H1 (cell line): ENCODE data around the gene TSTD2. TPM values are rescaled to one million over a fixed set of nuclear protein-coding genes. Genes with fewer than 3 reads are reported as not detected.

Source experiments
- BACH1 ChIP-seq: IDR thresholded peaks from 2 replicates; pipeline ENCODE4 v1.6.1; 2012; ENCODE audit warnings: low read length, improper control_type of control experiment
- EP300 ChIP-seq, 2 experiments: IDR thresholded peaks; 1 replicate in 1 of 2; 2 replicates in 1 of 2; pipeline ENCODE4 v1.6.1; 2011 to 2012; ENCODE audit warnings: low read depth in 2 of 2, low read length in 2 of 2, mild to moderate bottlenecking in 2 of 2, borderline replicate concordance in 1 of 2, inconsistent platforms in 1 of 2, moderate library complexity in 1 of 2
- GTF2F1 ChIP-seq: IDR thresholded peaks from 2 replicates; pipeline ENCODE4 v1.6.1; 2012; ENCODE audit warnings: low read depth, low read length, improper control_type of control experiment, borderline replicate concordance
- POLR2A ChIP-seq, 2 experiments: IDR thresholded peaks; 1 replicate in 1 of 2; 2 replicates in 1 of 2; pipeline ENCODE4 v1.6.1; 2011; ENCODE audit warnings: low read depth in 2 of 2, low read length in 2 of 2, mild to moderate bottlenecking in 2 of 2; ENCODE audit errors: control extremely low read depth in 1 of 2
- RFX5 ChIP-seq: IDR thresholded peaks from 2 replicates; pipeline ENCODE4 v1.6.1; 2011; ENCODE audit warnings: low read depth, low read length, improper control_type of control experiment, borderline replicate concordance
- SAP30 ChIP-seq: fragments of 300-600 bp; sonication (generic); IDR thresholded peaks from 2 replicates; pipeline ENCODE4 v1.7.1; 2012; ENCODE audit warnings: low read length, moderate library complexity, mild to moderate bottlenecking, inconsistent platforms; ENCODE audit not compliant: insufficient read depth, insufficient replicate concordance
- polyA plus RNA-seq, 7 experiments: library from polyadenylated mRNA; depleted of rRNA in 3 of 7; stranded (reverse) in 5 of 7; unstranded in 2 of 7; fragments of >200 nt in 5 of 7; fragments of 200-250 nt in 2 of 7; gene quantifications; 1 replicate in 5 of 7; 2 replicates in 1 of 7; 4 replicates in 1 of 7; pipeline versions ENCODE4 v1.2.1 to v1.2.3, GENCODE V29; 2011 to 2013; ENCODE audit warnings: missing spikeins in 2 of 7, mixed read lengths in 2 of 7
- total RNA-seq: library from RNA; stranded (reverse); fragmentation: NEBNext Ultra II Directional; extraction: Animal tissue kit (Norgen Biotek cat#: 25700); gene quantifications from 2 replicates; pipeline ENCODE4 v1.2.1, GENCODE V29; 2021
- TF ChIP-seq, protein P1 (sequence below): fragments of 300-600 bp; sonication (generic); IDR thresholded peaks from 2 replicates; pipeline ENCODE4 v1.7.1; 2012; ENCODE audit warnings: low read length, moderate library complexity, mild to moderate bottlenecking, inconsistent platforms; ENCODE audit not compliant: insufficient replicate concordance
- TF ChIP-seq, protein P2 (sequence below): IDR thresholded peaks from 2 replicates; pipeline ENCODE4 v1.6.1; 2012; ENCODE audit warnings: low read length, inconsistent platforms

TSTD2 gene
- total and polyA plus RNA-seq, 2 of the 8 experiments (the other 6 are each of a cell fraction or from before 2014, with no cell fraction given): 16.1 to 17.5 TPM

DNA sequence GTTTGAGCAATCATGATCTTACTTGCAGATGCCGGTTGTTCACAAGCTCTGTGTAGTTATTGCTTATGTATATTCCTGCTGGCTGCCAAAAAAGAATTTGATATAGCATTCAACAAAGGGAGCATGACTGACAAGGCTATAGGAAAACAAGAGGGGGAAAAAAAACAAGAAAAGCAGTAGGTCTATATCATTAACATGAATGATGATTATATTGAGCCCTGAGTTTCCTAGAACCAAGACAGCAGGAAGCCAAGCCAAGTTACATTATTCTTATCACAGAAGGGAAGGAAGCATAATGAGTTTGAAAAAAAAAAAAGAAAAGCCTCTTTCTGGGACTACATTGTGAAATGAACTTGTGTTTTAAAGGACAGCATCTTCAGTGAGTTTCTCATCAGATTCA, 41.0 kb downstream of the TSTD2 start (continued):
- TF ChIP-seq, protein P1, sequence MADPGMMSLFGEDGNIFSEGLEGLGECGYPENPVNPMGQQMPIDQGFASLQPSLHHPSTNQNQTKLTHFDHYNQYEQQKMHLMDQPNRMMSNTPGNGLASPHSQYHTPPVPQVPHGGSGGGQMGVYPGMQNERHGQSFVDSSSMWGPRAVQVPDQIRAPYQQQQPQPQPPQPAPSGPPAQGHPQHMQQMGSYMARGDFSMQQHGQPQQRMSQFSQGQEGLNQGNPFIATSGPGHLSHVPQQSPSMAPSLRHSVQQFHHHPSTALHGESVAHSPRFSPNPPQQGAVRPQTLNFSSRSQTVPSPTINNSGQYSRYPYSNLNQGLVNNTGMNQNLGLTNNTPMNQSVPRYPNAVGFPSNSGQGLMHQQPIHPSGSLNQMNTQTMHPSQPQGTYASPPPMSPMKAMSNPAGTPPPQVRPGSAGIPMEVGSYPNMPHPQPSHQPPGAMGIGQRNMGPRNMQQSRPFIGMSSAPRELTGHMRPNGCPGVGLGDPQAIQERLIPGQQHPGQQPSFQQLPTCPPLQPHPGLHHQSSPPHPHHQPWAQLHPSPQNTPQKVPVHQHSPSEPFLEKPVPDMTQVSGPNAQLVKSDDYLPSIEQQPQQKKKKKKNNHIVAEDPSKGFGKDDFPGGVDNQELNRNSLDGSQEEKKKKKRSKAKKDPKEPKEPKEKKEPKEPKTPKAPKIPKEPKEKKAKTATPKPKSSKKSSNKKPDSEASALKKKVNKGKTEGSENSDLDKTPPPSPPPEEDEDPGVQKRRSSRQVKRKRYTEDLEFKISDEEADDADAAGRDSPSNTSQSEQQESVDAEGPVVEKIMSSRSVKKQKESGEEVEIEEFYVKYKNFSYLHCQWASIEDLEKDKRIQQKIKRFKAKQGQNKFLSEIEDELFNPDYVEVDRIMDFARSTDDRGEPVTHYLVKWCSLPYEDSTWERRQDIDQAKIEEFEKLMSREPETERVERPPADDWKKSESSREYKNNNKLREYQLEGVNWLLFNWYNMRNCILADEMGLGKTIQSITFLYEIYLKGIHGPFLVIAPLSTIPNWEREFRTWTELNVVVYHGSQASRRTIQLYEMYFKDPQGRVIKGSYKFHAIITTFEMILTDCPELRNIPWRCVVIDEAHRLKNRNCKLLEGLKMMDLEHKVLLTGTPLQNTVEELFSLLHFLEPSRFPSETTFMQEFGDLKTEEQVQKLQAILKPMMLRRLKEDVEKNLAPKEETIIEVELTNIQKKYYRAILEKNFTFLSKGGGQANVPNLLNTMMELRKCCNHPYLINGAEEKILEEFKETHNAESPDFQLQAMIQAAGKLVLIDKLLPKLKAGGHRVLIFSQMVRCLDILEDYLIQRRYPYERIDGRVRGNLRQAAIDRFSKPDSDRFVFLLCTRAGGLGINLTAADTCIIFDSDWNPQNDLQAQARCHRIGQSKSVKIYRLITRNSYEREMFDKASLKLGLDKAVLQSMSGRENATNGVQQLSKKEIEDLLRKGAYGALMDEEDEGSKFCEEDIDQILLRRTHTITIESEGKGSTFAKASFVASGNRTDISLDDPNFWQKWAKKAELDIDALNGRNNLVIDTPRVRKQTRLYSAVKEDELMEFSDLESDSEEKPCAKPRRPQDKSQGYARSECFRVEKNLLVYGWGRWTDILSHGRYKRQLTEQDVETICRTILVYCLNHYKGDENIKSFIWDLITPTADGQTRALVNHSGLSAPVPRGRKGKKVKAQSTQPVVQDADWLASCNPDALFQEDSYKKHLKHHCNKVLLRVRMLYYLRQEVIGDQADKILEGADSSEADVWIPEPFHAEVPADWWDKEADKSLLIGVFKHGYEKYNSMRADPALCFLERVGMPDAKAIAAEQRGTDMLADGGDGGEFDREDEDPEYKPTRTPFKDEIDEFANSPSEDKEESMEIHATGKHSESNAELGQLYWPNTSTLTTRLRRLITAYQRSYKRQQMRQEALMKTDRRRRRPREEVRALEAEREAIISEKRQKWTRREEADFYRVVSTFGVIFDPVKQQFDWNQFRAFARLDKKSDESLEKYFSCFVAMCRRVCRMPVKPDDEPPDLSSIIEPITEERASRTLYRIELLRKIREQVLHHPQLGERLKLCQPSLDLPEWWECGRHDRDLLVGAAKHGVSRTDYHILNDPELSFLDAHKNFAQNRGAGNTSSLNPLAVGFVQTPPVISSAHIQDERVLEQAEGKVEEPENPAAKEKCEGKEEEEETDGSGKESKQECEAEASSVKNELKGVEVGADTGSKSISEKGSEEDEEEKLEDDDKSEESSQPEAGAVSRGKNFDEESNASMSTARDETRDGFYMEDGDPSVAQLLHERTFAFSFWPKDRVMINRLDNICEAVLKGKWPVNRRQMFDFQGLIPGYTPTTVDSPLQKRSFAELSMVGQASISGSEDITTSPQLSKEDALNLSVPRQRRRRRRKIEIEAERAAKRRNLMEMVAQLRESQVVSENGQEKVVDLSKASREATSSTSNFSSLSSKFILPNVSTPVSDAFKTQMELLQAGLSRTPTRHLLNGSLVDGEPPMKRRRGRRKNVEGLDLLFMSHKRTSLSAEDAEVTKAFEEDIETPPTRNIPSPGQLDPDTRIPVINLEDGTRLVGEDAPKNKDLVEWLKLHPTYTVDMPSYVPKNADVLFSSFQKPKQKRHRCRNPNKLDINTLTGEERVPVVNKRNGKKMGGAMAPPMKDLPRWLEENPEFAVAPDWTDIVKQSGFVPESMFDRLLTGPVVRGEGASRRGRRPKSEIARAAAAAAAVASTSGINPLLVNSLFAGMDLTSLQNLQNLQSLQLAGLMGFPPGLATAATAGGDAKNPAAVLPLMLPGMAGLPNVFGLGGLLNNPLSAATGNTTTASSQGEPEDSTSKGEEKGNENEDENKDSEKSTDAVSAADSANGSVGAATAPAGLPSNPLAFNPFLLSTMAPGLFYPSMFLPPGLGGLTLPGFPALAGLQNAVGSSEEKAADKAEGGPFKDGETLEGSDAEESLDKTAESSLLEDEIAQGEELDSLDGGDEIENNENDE: no peak
- TF ChIP-seq EP300 (IDR thresholded peaks at IDR 0.05; ENCODE audit: borderline replicate concordance in 1 of 2, low read depth in 2 of 2, low read length in 2 of 2) (no peak), GTF2F1 (no peak), BACH1 (no peak), SAP30 (no peak), POLR2A (IDR thresholded peaks at IDR 0.05; ENCODE audit: control extremely low read depth in 1 of 2, low read depth in 2 of 2, low read length in 2 of 2) (no peak), RFX5 (no peak)
- TF ChIP-seq, protein P2, sequence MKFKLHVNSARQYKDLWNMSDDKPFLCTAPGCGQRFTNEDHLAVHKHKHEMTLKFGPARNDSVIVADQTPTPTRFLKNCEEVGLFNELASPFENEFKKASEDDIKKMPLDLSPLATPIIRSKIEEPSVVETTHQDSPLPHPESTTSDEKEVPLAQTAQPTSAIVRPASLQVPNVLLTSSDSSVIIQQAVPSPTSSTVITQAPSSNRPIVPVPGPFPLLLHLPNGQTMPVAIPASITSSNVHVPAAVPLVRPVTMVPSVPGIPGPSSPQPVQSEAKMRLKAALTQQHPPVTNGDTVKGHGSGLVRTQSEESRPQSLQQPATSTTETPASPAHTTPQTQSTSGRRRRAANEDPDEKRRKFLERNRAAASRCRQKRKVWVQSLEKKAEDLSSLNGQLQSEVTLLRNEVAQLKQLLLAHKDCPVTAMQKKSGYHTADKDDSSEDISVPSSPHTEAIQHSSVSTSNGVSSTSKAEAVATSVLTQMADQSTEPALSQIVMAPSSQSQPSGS: no peak
